Fibroblast of lung (primary cell): ENCODE results near the gene STK32C. TPM values are rescaled to one million over a fixed set of nuclear protein-coding genes. Genes with fewer than 3 reads are reported as not detected.

Experiments used
- DNase-seq, 2 donors: peaks; one replicate each; pipeline versions ENCODE4 v3.0.0 to v3.0.0-alpha.2; 2010; ENCODE audit warnings: low read depth in 2 of 2
- H2AFZ ChIP-seq: 2 replicates; pipeline ENCODE4 v1.5.1; 2012; ENCODE audit warnings: low read length, control low read depth, inconsistent platforms
- H3K27ac ChIP-seq: 2 replicates; pipeline ENCODE4 v1.5.1; 2011; ENCODE audit warnings: low read length, control low read depth; ENCODE audit not compliant: insufficient read depth
- H3K27me3 ChIP-seq: 2 replicates; pipeline ENCODE4 v1.5.1; 2011; ENCODE audit warnings: mild to moderate bottlenecking, low read length; ENCODE audit not compliant: control insufficient read depth, insufficient read depth
- H3K36me3 ChIP-seq: 2 replicates; pipeline ENCODE4 v1.5.1; 2011; ENCODE audit warnings: low read length; ENCODE audit not compliant: control insufficient read depth, insufficient read depth
- H3K4me1 ChIP-seq: 2 replicates; pipeline ENCODE4 v1.5.1; 2011; ENCODE audit warnings: low read length; ENCODE audit not compliant: control insufficient read depth, insufficient read depth; ENCODE audit errors: extremely low read depth
- H3K4me2 ChIP-seq: 2 replicates; pipeline ENCODE4 v1.5.1; 2011; ENCODE audit warnings: low read length, control low read depth; ENCODE audit not compliant: insufficient read depth; ENCODE audit errors: extremely low read depth
- H3K4me3 ChIP-seq, 4 experiments: fragments of 200-600 bp in 1 of 4; sonication (generic) in 1 of 4; replicated peaks in 1 of 4; 2 replicates each; pipeline ENCODE4 v1.5.1; 2011 to 2016; ENCODE audit warnings: low read length in 4 of 4, low read depth in 3 of 4, mild to moderate bottlenecking in 3 of 4, control low read depth in 2 of 4, inconsistent platforms in 1 of 4, mixed read lengths in 1 of 4; ENCODE audit not compliant: insufficient read depth in 1 of 4; ENCODE audit errors: control extremely low read depth in 1 of 4
- H3K79me2 ChIP-seq: 2 replicates; pipeline ENCODE4 v1.5.1; 2012; ENCODE audit warnings: mild to moderate bottlenecking, low read length, inconsistent platforms; ENCODE audit not compliant: control insufficient read depth, insufficient read depth
- H3K9ac ChIP-seq: 2 replicates; pipeline ENCODE4 v1.5.1; 2011; ENCODE audit warnings: mild to moderate bottlenecking, low read length, control low read depth; ENCODE audit not compliant: insufficient read depth
- H3K9me3 ChIP-seq: 2 replicates; pipeline ENCODE4 v1.5.1; 2012; ENCODE audit warnings: low read depth, low read length; ENCODE audit not compliant: control insufficient read depth, insufficient read depth
- H4K20me1 ChIP-seq: 2 replicates; pipeline ENCODE4 v1.5.1; 2011; ENCODE audit warnings: low read length; ENCODE audit not compliant: control insufficient read depth, insufficient read depth; ENCODE audit errors: extremely low read depth
- EZH2 ChIP-seq: IDR thresholded peaks from 2 replicates; pipeline ENCODE4 v1.5.1; 2012; ENCODE audit warnings: low read length, control low read depth, mild to moderate bottlenecking; ENCODE audit errors: missing control alignments
- polyA plus RNA-seq, 2 donors: library from polyadenylated mRNA; depleted of rRNA in 1 of 2; stranded (reverse) in 1 of 2; unstranded in 1 of 2; fragments of >200 nt; gene quantifications; 2 replicates each; pipeline ENCODE4 v1.2.1, GENCODE V29; 2011 to 2012; ENCODE audit warnings: missing spikeins in 1 of 2
- total RNA-seq: library from RNA; depleted of rRNA; stranded (reverse); fragments of >200 nt; gene quantifications from 2 replicates; pipeline ENCODE4 v1.2.1, GENCODE V29; 2014
- TF ChIP-seq, protein P1 (sequence below), 2 donors: IDR thresholded peaks in 1 of 2; conservative IDR thresholded peaks in 1 of 2; 1 replicate in 1 of 2; 2 replicates in 1 of 2; pipeline ENCODE4 v1.5.1; 2011 to 2012; ENCODE audit warnings: low read length in 2 of 2, control low read depth in 1 of 2, inconsistent platforms in 1 of 2, low read depth in 1 of 2, mild to moderate bottlenecking in 1 of 2

The STK32C gene
- total and polyA plus RNA-seq, 2 donors (not counting 1 experiment from before 2014, with no cell fraction given) = 4.4 to 21.5 TPM

DNA sequence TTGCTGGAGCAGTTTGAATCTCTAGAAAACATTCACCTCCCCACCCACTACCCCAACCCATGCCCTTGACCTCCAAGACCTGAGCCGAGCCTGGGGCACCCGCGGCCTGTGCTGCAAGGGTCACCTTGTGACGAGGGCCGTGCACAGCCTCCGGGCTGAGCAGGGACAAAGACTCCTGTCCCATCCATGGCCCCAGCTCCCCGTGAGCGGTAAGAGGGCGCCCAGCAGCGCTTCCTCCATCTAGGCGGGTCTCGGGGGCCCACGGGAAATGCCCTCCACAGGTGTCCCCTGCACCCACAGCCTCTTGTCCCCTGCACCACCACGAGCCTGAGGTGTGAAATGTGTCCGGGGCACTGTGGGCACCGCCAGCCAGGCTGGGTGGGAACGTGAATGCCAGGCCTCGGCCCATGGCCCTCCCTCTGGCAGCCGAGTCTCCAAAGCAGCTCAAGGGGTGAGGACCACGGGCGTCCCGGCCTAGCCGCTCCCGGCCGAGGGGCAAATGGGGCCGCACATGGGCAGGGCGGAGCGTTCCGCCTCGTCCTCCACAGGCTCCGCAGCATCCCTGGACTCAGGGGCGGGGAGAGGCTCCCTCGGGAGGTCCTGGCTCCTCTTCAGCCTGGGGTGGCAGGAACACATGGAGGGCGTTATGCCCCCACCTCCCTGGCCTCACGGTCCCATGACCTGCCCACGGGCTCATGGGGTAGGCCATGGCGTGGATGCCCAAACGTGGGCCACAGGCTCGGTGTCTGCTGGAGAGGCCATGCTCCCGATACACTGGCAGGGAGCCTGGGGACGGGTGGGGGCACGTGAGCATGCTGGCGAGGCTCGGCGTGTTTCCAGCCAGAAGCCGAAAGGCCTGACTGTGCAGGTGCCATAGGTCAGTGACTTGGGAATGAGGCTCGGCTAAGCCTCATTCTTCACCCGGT is 100.0 kb downstream of the STK32C start:
- H3K36me3 ChIP-seq = no peaks in the 10 kb centered on the region
- H3K27ac ChIP-seq = no peak overlapping the region
- H3K4me1 ChIP-seq = no peaks in the 10 kb centered on the region
- H2AFZ ChIP-seq = no peak overlapping the region
- H3K9me3 ChIP-seq = no peaks in the 10 kb centered on the region
- H3K27me3 ChIP-seq = no peaks in the 10 kb centered on the region
- no peak overlapping the region for H3K9ac ChIP-seq
- no peak overlapping the region for H3K4me3 ChIP-seq
- no peak overlapping the region for H3K4me2 ChIP-seq
- no peaks in the 10 kb centered on the region for H4K20me1 ChIP-seq
- H3K79me2 ChIP-seq = no peaks in the 10 kb centered on the region
- DNase-seq = no peak
- TF ChIP-seq, protein P1, sequence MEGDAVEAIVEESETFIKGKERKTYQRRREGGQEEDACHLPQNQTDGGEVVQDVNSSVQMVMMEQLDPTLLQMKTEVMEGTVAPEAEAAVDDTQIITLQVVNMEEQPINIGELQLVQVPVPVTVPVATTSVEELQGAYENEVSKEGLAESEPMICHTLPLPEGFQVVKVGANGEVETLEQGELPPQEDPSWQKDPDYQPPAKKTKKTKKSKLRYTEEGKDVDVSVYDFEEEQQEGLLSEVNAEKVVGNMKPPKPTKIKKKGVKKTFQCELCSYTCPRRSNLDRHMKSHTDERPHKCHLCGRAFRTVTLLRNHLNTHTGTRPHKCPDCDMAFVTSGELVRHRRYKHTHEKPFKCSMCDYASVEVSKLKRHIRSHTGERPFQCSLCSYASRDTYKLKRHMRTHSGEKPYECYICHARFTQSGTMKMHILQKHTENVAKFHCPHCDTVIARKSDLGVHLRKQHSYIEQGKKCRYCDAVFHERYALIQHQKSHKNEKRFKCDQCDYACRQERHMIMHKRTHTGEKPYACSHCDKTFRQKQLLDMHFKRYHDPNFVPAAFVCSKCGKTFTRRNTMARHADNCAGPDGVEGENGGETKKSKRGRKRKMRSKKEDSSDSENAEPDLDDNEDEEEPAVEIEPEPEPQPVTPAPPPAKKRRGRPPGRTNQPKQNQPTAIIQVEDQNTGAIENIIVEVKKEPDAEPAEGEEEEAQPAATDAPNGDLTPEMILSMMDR (conservative IDR thresholded peaks at IDR 0.05 in 1 of 2, IDR thresholded peaks at IDR 0.05 in 1 of 2; ENCODE audit: low read depth in 1 of 2, low read length in 2 of 2) = no peak
- no peak for TF ChIP-seq EZH2

DNA sequence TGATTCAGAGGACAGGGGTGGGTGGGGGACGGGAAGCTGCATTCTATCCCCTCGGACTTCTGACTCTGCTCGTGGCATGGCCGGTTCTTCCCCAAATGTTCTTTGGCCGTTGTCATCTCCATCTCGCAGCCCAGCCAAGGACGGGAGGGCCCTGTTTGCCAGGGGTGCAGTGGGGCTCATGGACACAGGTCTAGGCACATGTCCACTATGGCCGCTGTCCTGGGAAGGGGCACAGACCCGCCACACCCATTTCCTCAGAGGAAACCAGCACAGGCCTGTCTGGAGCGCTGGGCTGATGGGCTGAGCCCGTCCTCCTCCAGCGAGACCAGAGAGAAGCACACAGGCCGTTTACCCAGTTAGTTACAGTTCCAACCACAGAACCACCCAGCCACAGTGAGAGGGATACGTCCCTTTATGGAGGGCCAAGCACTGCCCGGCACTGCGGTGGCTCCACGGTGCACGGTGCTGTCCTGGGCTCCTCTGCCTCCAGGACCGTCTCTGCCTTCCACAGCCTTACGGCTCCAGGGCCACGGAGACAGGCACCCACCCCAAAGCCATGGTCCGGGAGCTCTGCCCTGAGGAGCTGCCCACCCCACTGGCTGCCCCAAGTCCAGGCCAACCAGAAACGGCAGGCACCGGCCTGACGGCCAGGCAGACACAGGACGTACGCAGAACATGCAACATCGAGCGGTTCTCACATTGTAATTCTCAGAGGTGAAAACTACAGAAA is 100.8 kb downstream of the STK32C start:
- Histone ChIP-seq H3K36me3 (no peaks in the 10 kb centered on the region), H3K9ac (no peak overlapping the region), H3K4me3 (no peak overlapping the region), H3K27me3 (no peaks in the 10 kb centered on the region), H3K4me1 (no peaks in the 10 kb centered on the region), H3K4me2 (no peak overlapping the region), H3K9me3 (no peaks in the 10 kb centered on the region), H4K20me1 (no peaks in the 10 kb centered on the region), H3K27ac (no peak overlapping the region), H3K79me2 (no peaks in the 10 kb centered on the region), H2AFZ (no peak overlapping the region)
- DNase-seq = no peak
- TF ChIP-seq EZH2 = no peak
- TF ChIP-seq, protein P1 (conservative IDR thresholded peaks at IDR 0.05 in 1 of 2, IDR thresholded peaks at IDR 0.05 in 1 of 2; ENCODE audit: low read depth in 1 of 2, low read length in 2 of 2) = no peak

DNA sequence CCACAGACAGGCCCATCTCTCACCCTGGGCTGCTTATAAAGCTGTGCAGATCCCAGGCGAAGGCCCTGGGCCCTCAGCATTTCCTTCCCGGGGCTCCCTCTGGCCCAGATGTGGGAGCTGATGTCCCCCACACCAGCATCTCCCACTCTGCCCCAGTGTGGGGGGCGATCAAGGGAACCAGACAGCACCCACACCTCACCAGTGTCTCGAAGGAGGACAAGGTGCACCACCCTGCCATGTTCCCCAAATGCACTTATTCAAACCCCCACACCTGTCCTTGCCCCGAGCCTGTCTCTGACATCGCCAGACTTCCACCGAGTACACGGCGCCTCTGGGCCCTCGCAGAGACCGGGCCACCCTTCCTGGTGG is 101.4 kb downstream of the STK32C start:
- H2AFZ ChIP-seq = no peak overlapping the region
- no peaks in the 10 kb centered on the region for H3K4me1 ChIP-seq
- H3K4me3 ChIP-seq = no peak overlapping the region
- H3K4me2 ChIP-seq = no peak overlapping the region
- H3K79me2 ChIP-seq = no peaks in the 10 kb centered on the region
- no peak overlapping the region for H3K9ac ChIP-seq
- H3K9me3 ChIP-seq = no peaks in the 10 kb centered on the region
- no peak overlapping the region for H3K27ac ChIP-seq
- no peaks in the 10 kb centered on the region for H4K20me1 ChIP-seq
- TF ChIP-seq, protein P1 (conservative IDR thresholded peaks at IDR 0.05 in 1 of 2, IDR thresholded peaks at IDR 0.05 in 1 of 2; ENCODE audit: low read depth in 1 of 2, low read length in 2 of 2) = no peak
- TF ChIP-seq EZH2 = no peak
- DNase-seq = no peak
- H3K27me3 ChIP-seq = no peaks in the 10 kb centered on the region
- H3K36me3 ChIP-seq = no peaks in the 10 kb centered on the region
